Measurements from ENCODE around the gene BAIAP2. TPM values are rescaled to one million over a fixed set of nuclear protein-coding genes. Genes with fewer than 3 reads are reported as not detected.

Gene BAIAP2
- total and polyA plus RNA-seq, 2 of the 13 experiments (the other 11 are each of a cell fraction or from before 2014, with no cell fraction given) = 22.5 to 24.0 TPM

DNA sequence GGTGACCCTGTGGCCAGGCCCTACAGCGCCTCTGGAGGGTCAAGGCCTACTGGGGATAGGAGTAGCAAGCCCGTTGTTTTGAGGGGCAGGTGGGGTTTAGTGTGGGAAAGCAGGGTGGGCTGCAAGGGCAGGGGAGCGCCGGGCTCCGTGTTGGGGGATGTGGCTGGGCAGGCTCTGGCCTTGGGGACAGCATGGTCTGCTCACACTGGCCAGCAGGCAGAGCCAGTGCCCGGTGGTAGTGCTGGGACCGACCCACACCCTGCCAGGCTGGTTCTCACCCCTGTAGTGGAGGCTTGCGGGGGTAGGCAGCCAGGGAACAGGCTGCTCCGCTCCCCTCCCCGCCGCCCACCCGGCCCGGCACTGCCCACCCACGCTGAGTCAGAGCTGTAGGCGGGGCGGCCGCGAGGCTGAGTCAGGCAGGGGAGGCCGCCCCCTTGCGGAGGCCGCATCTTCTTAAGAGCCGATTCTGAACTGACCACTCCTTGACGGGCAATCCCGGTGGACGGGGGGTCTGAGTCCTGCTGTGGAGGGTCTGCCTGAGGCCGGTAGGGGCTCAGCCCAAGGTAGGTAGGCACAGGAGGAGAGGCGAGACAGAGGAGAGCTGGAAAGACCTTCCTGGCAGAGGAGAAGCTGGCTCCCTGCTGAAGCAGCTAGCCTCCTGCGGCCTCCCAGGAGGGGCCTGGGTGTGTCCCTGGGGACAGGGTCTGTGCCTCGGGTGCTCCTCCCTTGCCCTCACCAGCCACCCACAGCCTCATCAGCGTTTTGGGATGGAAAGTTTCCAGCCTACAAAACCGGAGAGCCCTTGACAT, 62.4 kb downstream of the BAIAP2 start (continued):
- no peak for TF ChIP-seq SIN3B (IDR thresholded peaks at IDR 0.05; ENCODE audit: low read length)
- TF ChIP-seq, protein P1, sequence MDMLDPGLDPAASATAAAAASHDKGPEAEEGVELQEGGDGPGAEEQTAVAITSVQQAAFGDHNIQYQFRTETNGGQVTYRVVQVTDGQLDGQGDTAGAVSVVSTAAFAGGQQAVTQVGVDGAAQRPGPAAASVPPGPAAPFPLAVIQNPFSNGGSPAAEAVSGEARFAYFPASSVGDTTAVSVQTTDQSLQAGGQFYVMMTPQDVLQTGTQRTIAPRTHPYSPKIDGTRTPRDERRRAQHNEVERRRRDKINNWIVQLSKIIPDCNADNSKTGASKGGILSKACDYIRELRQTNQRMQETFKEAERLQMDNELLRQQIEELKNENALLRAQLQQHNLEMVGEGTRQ (IDR thresholded peaks at IDR 0.05; ENCODE audit: low read depth, low read length) = no peak
- TF ChIP-seq, protein P1 (CRISPR knock-in tag; IDR thresholded peaks at IDR 0.05; ENCODE audit: borderline replicate concordance) = no peak
- TF ChIP-seq ZKSCAN8 (CRISPR knock-in tag; IDR thresholded peaks at IDR 0.05; ENCODE audit: borderline replicate concordance) = no peak
- TF ChIP-seq FOXP1 (IDR thresholded peaks at IDR 0.05) = no peak
- TF ChIP-seq FOXP1 (CRISPR knock-in tag; IDR thresholded peaks at IDR 0.05) = no peak
- TF ChIP-seq NFATC3 (CRISPR knock-in tag; IDR thresholded peaks at IDR 0.05) = no peak
- TF ChIP-seq MED13 (CRISPR knock-in tag; IDR thresholded peaks at IDR 0.05) = no peak; the same call in 1 of the 2 replicates
- TF ChIP-seq NONO (IDR thresholded peaks at IDR 0.05) = no peak
- peak; percentile 57; the same call in 1 of the 2 replicates for TF ChIP-seq NONO (CRISPR knock-in tag; conservative IDR thresholded peaks at IDR 0.05)
- no peak; the same call in 1 of the 2 replicates for TF ChIP-seq ZNF205 (CRISPR knock-in tag; IDR thresholded peaks at IDR 0.05)
- TF ChIP-seq, protein P2, sequence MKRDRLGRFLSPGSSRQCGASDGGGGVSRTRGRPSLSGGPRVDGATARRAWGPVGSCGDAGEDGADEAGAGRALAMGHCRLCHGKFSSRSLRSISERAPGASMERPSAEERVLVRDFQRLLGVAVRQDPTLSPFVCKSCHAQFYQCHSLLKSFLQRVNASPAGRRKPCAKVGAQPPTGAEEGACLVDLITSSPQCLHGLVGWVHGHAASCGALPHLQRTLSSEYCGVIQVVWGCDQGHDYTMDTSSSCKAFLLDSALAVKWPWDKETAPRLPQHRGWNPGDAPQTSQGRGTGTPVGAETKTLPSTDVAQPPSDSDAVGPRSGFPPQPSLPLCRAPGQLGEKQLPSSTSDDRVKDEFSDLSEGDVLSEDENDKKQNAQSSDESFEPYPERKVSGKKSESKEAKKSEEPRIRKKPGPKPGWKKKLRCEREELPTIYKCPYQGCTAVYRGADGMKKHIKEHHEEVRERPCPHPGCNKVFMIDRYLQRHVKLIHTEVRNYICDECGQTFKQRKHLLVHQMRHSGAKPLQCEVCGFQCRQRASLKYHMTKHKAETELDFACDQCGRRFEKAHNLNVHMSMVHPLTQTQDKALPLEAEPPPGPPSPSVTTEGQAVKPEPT (CRISPR knock-in tag; IDR thresholded peaks at IDR 0.05; ENCODE audit: low read depth) = no peak
- 0 out of 2 replicates have a peak, but pooled peaks have one; percentile 20 for TF ChIP-seq ZNF333 (CRISPR knock-in tag; IDR thresholded peaks at IDR 0.05; ENCODE audit: borderline replicate concordance)
- no peak for TF ChIP-seq ZNF207 (IDR thresholded peaks at IDR 0.05; ENCODE audit: borderline replicate concordance)
- TF ChIP-seq, protein P3, sequence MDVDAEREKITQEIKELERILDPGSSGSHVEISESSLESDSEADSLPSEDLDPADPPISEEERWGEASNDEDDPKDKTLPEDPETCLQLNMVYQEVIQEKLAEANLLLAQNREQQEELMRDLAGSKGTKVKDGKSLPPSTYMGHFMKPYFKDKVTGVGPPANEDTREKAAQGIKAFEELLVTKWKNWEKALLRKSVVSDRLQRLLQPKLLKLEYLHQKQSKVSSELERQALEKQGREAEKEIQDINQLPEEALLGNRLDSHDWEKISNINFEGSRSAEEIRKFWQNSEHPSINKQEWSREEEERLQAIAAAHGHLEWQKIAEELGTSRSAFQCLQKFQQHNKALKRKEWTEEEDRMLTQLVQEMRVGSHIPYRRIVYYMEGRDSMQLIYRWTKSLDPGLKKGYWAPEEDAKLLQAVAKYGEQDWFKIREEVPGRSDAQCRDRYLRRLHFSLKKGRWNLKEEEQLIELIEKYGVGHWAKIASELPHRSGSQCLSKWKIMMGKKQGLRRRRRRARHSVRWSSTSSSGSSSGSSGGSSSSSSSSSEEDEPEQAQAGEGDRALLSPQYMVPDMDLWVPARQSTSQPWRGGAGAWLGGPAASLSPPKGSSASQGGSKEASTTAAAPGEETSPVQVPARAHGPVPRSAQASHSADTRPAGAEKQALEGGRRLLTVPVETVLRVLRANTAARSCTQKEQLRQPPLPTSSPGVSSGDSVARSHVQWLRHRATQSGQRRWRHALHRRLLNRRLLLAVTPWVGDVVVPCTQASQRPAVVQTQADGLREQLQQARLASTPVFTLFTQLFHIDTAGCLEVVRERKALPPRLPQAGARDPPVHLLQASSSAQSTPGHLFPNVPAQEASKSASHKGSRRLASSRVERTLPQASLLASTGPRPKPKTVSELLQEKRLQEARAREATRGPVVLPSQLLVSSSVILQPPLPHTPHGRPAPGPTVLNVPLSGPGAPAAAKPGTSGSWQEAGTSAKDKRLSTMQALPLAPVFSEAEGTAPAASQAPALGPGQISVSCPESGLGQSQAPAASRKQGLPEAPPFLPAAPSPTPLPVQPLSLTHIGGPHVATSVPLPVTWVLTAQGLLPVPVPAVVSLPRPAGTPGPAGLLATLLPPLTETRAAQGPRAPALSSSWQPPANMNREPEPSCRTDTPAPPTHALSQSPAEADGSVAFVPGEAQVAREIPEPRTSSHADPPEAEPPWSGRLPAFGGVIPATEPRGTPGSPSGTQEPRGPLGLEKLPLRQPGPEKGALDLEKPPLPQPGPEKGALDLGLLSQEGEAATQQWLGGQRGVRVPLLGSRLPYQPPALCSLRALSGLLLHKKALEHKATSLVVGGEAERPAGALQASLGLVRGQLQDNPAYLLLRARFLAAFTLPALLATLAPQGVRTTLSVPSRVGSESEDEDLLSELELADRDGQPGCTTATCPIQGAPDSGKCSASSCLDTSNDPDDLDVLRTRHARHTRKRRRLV (CRISPR knock-in tag; IDR thresholded peaks at IDR 0.05) = no peak
- peak; percentile 26; the same call in 1 of the 2 replicates for TF ChIP-seq ZBTB38 (CRISPR knock-in tag; IDR thresholded peaks at IDR 0.05)
- no peak for TF ChIP-seq ZNF260 (CRISPR knock-in tag; IDR thresholded peaks at IDR 0.05; ENCODE audit: borderline replicate concordance, low read depth)
- no peak for TF ChIP-seq ZNF234 (CRISPR knock-in tag; conservative IDR thresholded peaks at IDR 0.05)
- no peak for TF ChIP-seq ZNF124 (CRISPR knock-in tag; IDR thresholded peaks at IDR 0.05)
